SU-DHL-6 (cell line): ENCODE data around the gene HSPB2.
A peak's percentile ranks its signal among the peaks of the same experiment; 100 is the strongest.

Experiments
- H2AFZ ChIP-seq: fragments of 200-600 bp; sonication (generic); 2 replicates; pipeline ENCODE4 v1.6.1; 2014; ENCODE audit warnings: low read depth, mild to moderate bottlenecking, moderate library complexity, mixed read lengths, antibody characterized with exemption, low read length; ENCODE audit not compliant: severe bottlenecking
- H3F3A ChIP-seq: fragments of 200-600 bp; shearing (Covaris generic); 2 replicates; pipeline ENCODE4 v1.6.0; 2016; ENCODE audit warnings: antibody characterized with exemption, mild to moderate bottlenecking; ENCODE audit not compliant: insufficient read depth
- H3K27ac ChIP-seq: fragments of 200-600 bp; sonication (generic); 2 replicates; pipeline ENCODE4 v1.5.1; 2016; ENCODE audit warnings: low read depth, mild to moderate bottlenecking, low read length, moderate library complexity, mixed read lengths
- H3K27me3 ChIP-seq: fragments of 200-600 bp; sonication (generic), shearing (Covaris generic); 2 replicates; pipeline ENCODE4 v1.6.0; 2014; ENCODE audit warnings: mild to moderate bottlenecking, low read length
- H3K36me3 ChIP-seq: fragments of 200-600 bp; sonication (generic); 2 replicates; pipeline ENCODE4 v1.6.1; 2014; ENCODE audit warnings: mild to moderate bottlenecking, low read length, mixed read lengths
- H3K4me2 ChIP-seq: fragments of 300-600, 200-600 bp; shearing (Covaris generic), sonication (generic); 2 replicates; pipeline ENCODE4 v1.6.0; 2014; ENCODE audit warnings: low read length, low read depth, mild to moderate bottlenecking; ENCODE audit not compliant: poor library complexity, severe bottlenecking
- H3K4me3 ChIP-seq: fragments of 200-600 bp; sonication (generic); 2 replicates; pipeline ENCODE4 v1.5.1; 2014; ENCODE audit warnings: antibody characterized with exemption, low read length, mild to moderate bottlenecking, mixed read lengths; ENCODE audit not compliant: insufficient read depth, poor library complexity, severe bottlenecking
- H3K79me2 ChIP-seq: fragments of 200-600 bp; sonication (generic); 2 replicates; pipeline ENCODE4 v1.6.1; 2014; ENCODE audit warnings: mild to moderate bottlenecking, low read length, moderate library complexity; ENCODE audit not compliant: insufficient read depth
- H3K9ac ChIP-seq: fragments of 200-600 bp; sonication (generic); 2 replicates; pipeline ENCODE4 v1.7.0; 2014; ENCODE audit warnings: mild to moderate bottlenecking, low read length
- H3K9me2 ChIP-seq: fragments of 200-600 bp; sonication (generic); replicated peaks from 2 replicates; pipeline ENCODE4 v1.6.1; 2014; ENCODE audit warnings: low read length; ENCODE audit not compliant: insufficient read depth
- H3K9me3 ChIP-seq: fragments of 200-600 bp; sonication (generic); 2 replicates; pipeline ENCODE4 v1.6.1; 2014; ENCODE audit warnings: low read length, mixed read lengths; ENCODE audit not compliant: insufficient read depth
- H4K20me1 ChIP-seq: fragments of 200-600 bp; sonication (generic); 2 replicates; pipeline ENCODE4 v1.6.1; 2014; ENCODE audit warnings: low read depth, mild to moderate bottlenecking, antibody characterized with exemption, low read length, moderate library complexity, mixed read lengths
- CTCF ChIP-seq: fragments of 200-600 bp; sonication (generic); IDR thresholded peaks from one replicate; pipeline ENCODE4 v1.5.1; 2017; ENCODE audit warnings: antibody characterized with exemption, mild to moderate bottlenecking, low read length, moderate library complexity; ENCODE audit not compliant: insufficient read depth, poor library complexity, severe bottlenecking
- EZH2phosphoT487 ChIP-seq: fragments of 200-600 bp; sonication (generic), shearing (Covaris generic); conservative IDR thresholded peaks from 2 replicates; pipeline ENCODE4 v1.6.1; 2018; ENCODE audit warnings: mild to moderate bottlenecking, antibody characterized with exemption, low read length, moderate library complexity, mixed read lengths

Gene HSPB2

GRCh38 chr11:111922803-111923202 is 10.3 kb downstream of the HSPB2 start:
- Histone ChIP-seq H2AFZ (no peak overlapping the region), H3K9ac (no peak overlapping the region), H3K4me2 (no peak overlapping the region)

DNA sequence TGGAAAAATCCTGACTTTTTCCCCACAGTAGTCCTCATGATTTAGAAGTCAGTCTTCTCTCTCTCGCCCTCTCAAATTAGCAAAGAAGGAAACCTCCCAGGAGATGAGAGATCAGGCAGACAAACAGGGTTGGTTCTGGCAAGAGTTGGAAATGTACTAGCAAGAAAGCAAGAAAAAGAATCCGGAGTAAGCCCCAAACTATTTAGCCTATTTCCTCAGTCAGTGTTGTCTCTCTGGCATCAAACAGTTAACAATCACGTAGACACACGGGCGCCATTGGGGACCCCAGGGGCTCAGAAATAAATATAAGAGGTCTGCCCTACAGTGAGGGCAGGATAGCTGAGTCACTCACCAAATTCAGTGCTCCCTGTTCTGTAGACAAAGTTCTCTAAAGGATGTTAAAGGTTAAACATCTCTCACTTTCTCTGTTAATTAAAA is 10.8 kb downstream of the HSPB2 start:
- H4K20me1 ChIP-seq: no peaks in the 10 kb centered on the region
- H3F3A ChIP-seq: no peaks in the 10 kb centered on the region
- no peaks in the 10 kb centered on the region for H3K36me3 ChIP-seq
- no peak overlapping the region for H3K4me3 ChIP-seq
- H3K9ac ChIP-seq: no peak overlapping the region
- H3K9me3 ChIP-seq: no peaks in the 10 kb centered on the region
- H3K79me2 ChIP-seq: no peaks in the 10 kb centered on the region
- H3K27me3 ChIP-seq: no peaks in the 10 kb centered on the region
- no peak overlapping the region for H3K4me2 ChIP-seq
- TF ChIP-seq EZH2phosphoT487 (no peak), CTCF (no peak)
- no peaks in the 10 kb centered on the region for H3K9me2 ChIP-seq
- no peak overlapping the region for H2AFZ ChIP-seq
- no peak overlapping the region for H3K27ac ChIP-seq

More at GRCh38 chr11:111922803-111923202, 10.3 kb downstream of the HSPB2 start:
- Histone ChIP-seq H3K27ac (no peak overlapping the region), H4K20me1 (no peaks in the 10 kb centered on the region), H3F3A (no peaks in the 10 kb centered on the region), H3K9me3 (no peaks in the 10 kb centered on the region), H3K27me3 (no peaks in the 10 kb centered on the region), H3K9me2 (no peaks in the 10 kb centered on the region), H3K4me3 (no peak overlapping the region), H3K36me3 (no peaks in the 10 kb centered on the region), H3K79me2 (no peaks in the 10 kb centered on the region)
- TF ChIP-seq EZH2phosphoT487: no peak
- no peak for TF ChIP-seq CTCF

- H3K9me2 ChIP-seq: no peaks in the 10 kb centered on the region
- H3K27ac ChIP-seq: no peak overlapping the region
- H3K4me3 ChIP-seq: no peak overlapping the region
- no peaks in the 10 kb centered on the region for H3K9me3 ChIP-seq
- TF ChIP-seq EZH2phosphoT487: no peak
- no peak for TF ChIP-seq CTCF
- no peaks in the 10 kb centered on the region for H3K36me3 ChIP-seq
- no peaks in the 10 kb centered on the region for H4K20me1 ChIP-seq
- H3K9ac ChIP-seq: no peak overlapping the region
- H3K4me2 ChIP-seq: no peak overlapping the region
- no peaks in the 10 kb centered on the region for H3F3A ChIP-seq
- no peaks in the 10 kb centered on the region for H3K27me3 ChIP-seq
- H2AFZ ChIP-seq: no peak overlapping the region
- no peaks in the 10 kb centered on the region for H3K79me2 ChIP-seq
Observed at GRCh38 chr11:111923951-111924350, 11.4 kb downstream of the HSPB2 start.

DNA sequence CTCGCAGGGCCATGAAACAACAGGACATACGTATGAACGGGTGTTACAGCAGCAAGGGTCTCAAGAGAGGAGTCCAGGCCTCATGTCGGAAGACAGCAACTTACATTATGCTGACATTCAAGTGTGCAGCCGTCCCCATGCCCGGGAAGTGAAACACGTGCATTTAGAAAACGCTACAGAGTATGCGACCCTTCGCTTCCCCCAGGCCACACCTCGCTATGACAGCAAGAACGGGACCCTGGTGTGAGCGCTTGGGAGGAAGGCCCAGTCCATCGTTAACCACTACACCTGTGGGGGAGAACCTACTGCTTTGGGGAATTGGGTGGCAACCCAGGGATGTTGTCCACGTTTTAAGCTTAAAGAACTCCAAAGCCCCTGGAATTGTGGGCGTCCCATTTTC is 13.4 kb downstream of the HSPB2 start:
- Histone ChIP-seq H3K4me3 (peak overlapping the region; percentile 44), H3K4me2 (peak overlapping the region; percentile 57), H3K9ac (peak overlapping the region; percentile 54; the same call in 1 of the 2 replicates), H3K27me3 (no peaks in the 10 kb centered on the region), H3K36me3 (no peaks in the 10 kb centered on the region), H4K20me1 (no peaks in the 10 kb centered on the region), H3K9me2 (no peaks in the 10 kb centered on the region), H3K27ac (no peak overlapping the region), H3K9me3 (no peaks in the 10 kb centered on the region), H3F3A (no peaks in the 10 kb centered on the region), H2AFZ (no peak overlapping the region), H3K79me2 (no peaks in the 10 kb centered on the region)
- TF ChIP-seq EZH2phosphoT487 (no peak), CTCF (no peak)
